OCI-LY7 (cell line): Measurements from ENCODE around the gene MPP4. TPM values are rescaled to one million over a fixed set of nuclear protein-coding genes. Genes with fewer than 3 reads are reported as not detected.

Experiments used
- BruUV-seq: library from RNA; stranded (reverse); fragments of 400-500 nt; replicated peaks from 2 replicates; lab custom pipeline; 2021; lab: Mats Ljungman, UMichigan
- CTCF ChIA-PET: fragments of 300-600 bp; sonication (Branson Sonifier 250); formaldehyde crosslinking; loops from one replicate; lab custom pipeline; 2022; ENCODE audit warnings: antibody characterized with exemption; ENCODE audit not compliant: unreplicated experiment; lab: Charles Lee
- POLR2A ChIA-PET: fragments of 300-600 bp; sonication (Branson Sonifier 250); formaldehyde crosslinking; loops from one replicate; lab custom pipeline; 2022; ENCODE audit warnings: antibody characterized with exemption; lab: Charles Lee
- DNase-seq: peaks from one replicate; pipeline ENCODE4 v3.0.0-alpha.2; 2015; ENCODE audit warnings: low spot score
- H2AFZ ChIP-seq: fragments of 200-600 bp; sonication (generic), shearing (Covaris generic); 2 replicates; pipeline ENCODE4 v1.6.1; 2014; ENCODE audit warnings: mild to moderate bottlenecking, antibody characterized with exemption, low read length, moderate library complexity
- H3K27ac ChIP-seq: fragments of 200-600 bp; sonication (generic); 2 replicates; pipeline ENCODE4 v1.5.1; 2014; ENCODE audit warnings: mixed run types, low read depth, mild to moderate bottlenecking, moderate library complexity, low read length, inconsistent platforms; ENCODE audit not compliant: poor library complexity, severe bottlenecking
- H3K36me3 ChIP-seq: fragments of 200-600 bp; sonication (generic); 2 replicates; pipeline ENCODE4 v1.6.1; 2014; ENCODE audit warnings: mild to moderate bottlenecking, antibody characterized with exemption, low read length, moderate library complexity, mixed read lengths; ENCODE audit not compliant: insufficient read depth
- H3K4me1 ChIP-seq: fragments of 200-600 bp; sonication (generic); 2 replicates; pipeline ENCODE4 v1.5.1; 2014; ENCODE audit warnings: mild to moderate bottlenecking, low read length; ENCODE audit not compliant: insufficient read depth, poor library complexity, severe bottlenecking
- H3K4me2 ChIP-seq: fragments of 200-600 bp; sonication (generic); 2 replicates; pipeline ENCODE4 v1.6.1; 2014; ENCODE audit warnings: mild to moderate bottlenecking, low read length
- H3K4me3 ChIP-seq: fragments of 200-600 bp; sonication (generic); 2 replicates; pipeline ENCODE4 v1.5.1; 2014; ENCODE audit warnings: mild to moderate bottlenecking, low read depth, low read length; ENCODE audit not compliant: poor library complexity, severe bottlenecking
- H3K79me2 ChIP-seq: fragments of 200-600 bp; sonication (generic); 2 replicates; pipeline ENCODE4 v1.6.1; 2016; ENCODE audit warnings: low read depth, mild to moderate bottlenecking, low read length, moderate library complexity, mixed read lengths; ENCODE audit not compliant: insufficient read depth
- H3K9me2 ChIP-seq: fragments of 200-600 bp; sonication (generic); 2 replicates; pipeline ENCODE4 v1.6.1; 2016; ENCODE audit warnings: mild to moderate bottlenecking, low read length, mixed read lengths; ENCODE audit not compliant: insufficient read depth
- H3K9me3 ChIP-seq: fragments of 200-600 bp; sonication (generic); 2 replicates; pipeline ENCODE4 v1.6.1; 2014; ENCODE audit warnings: mild to moderate bottlenecking, mixed run types, low read length, mixed read lengths
- H4K20me1 ChIP-seq: fragments of 200-600 bp; sonication (generic); 2 replicates; pipeline ENCODE4 v1.6.1; 2014; ENCODE audit warnings: mild to moderate bottlenecking, antibody characterized with exemption, low read length, moderate library complexity, mixed read lengths; ENCODE audit not compliant: insufficient read depth
- EZH2phosphoT487 ChIP-seq: fragments of 200-600 bp; sonication (generic); IDR thresholded peaks from 2 replicates; pipeline ENCODE4 v1.6.1; 2018; ENCODE audit warnings: low read depth, borderline replicate concordance, mild to moderate bottlenecking, mixed run types, antibody characterized with exemption, low read length, moderate library complexity, mixed read lengths
- intact Hi-C: fragments of 100-400 bp; cut with micrococcal nuclease; formaldehyde crosslinking; loops from one replicate; pipeline ENCODE4 v1.10.0; 2022; ENCODE audit not compliant: unreplicated experiment
- total RNA-seq, 2 experiments: library from RNA; depleted of rRNA in 1 of 2; stranded (reverse); fragments of >200 nt in 1 of 2; shearing (Covaris generic) in 1 of 2; gene quantifications; 2 replicates each; pipeline ENCODE4 v1.2.3, GENCODE V29; 2014 to 2022
- TF ChIP-seq, protein P1 (sequence below): fragments of 200-600 bp; sonication (generic); conservative IDR thresholded peaks from 2 replicates; pipeline ENCODE4 v1.5.1; 2014; ENCODE audit warnings: mild to moderate bottlenecking, antibody characterized with exemption, low read length, moderate library complexity, mixed read lengths

MPP4 gene
- total RNA-seq, 2 experiments from 2014 or later = not detected

DNA sequence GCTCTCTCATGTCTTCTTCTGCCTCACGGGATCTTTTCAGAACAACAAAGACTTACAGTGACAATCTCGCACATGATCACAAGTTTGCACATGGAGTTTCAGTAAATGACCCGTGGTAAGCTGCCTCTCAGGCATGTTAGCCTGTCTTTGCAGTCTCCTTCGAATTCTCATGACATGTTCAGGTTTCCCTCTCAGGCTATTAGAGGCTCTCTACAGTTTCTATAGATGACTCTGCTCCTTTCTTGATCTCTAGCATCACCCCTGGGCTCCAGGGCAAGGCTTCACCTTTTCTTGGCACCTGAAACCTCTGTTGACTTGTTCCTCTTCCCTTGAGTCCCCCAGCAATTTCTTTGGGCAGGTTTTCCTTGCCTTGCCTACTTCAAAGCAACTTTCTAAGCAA lies 23.0 kb downstream of the MPP4 start:
- H3K4me1 ChIP-seq = no peaks in the 10 kb centered on the region
- H3K4me3 ChIP-seq = no peak overlapping the region
- no peaks in the 10 kb centered on the region for H4K20me1 ChIP-seq
- H3K4me2 ChIP-seq = no peak overlapping the region
- BruUV-seq = no TSS peak
- DNase-seq = no peak
- no peaks in the 10 kb centered on the region for H3K9me2 ChIP-seq
- H3K36me3 ChIP-seq = no peaks in the 10 kb centered on the region
- no peaks in the 10 kb centered on the region for H3K9me3 ChIP-seq
- POLR2A ChIA-PET = no interaction called here
- no peak overlapping the region for H3K27ac ChIP-seq
- H2AFZ ChIP-seq = no peak overlapping the region
- intact Hi-C loops = no loop called here
- TF ChIP-seq, protein P1, sequence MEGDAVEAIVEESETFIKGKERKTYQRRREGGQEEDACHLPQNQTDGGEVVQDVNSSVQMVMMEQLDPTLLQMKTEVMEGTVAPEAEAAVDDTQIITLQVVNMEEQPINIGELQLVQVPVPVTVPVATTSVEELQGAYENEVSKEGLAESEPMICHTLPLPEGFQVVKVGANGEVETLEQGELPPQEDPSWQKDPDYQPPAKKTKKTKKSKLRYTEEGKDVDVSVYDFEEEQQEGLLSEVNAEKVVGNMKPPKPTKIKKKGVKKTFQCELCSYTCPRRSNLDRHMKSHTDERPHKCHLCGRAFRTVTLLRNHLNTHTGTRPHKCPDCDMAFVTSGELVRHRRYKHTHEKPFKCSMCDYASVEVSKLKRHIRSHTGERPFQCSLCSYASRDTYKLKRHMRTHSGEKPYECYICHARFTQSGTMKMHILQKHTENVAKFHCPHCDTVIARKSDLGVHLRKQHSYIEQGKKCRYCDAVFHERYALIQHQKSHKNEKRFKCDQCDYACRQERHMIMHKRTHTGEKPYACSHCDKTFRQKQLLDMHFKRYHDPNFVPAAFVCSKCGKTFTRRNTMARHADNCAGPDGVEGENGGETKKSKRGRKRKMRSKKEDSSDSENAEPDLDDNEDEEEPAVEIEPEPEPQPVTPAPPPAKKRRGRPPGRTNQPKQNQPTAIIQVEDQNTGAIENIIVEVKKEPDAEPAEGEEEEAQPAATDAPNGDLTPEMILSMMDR = no peak
- no peak for TF ChIP-seq EZH2phosphoT487
- no peaks in the 10 kb centered on the region for H3K79me2 ChIP-seq
- CTCF ChIA-PET = no interaction called here

DNA sequence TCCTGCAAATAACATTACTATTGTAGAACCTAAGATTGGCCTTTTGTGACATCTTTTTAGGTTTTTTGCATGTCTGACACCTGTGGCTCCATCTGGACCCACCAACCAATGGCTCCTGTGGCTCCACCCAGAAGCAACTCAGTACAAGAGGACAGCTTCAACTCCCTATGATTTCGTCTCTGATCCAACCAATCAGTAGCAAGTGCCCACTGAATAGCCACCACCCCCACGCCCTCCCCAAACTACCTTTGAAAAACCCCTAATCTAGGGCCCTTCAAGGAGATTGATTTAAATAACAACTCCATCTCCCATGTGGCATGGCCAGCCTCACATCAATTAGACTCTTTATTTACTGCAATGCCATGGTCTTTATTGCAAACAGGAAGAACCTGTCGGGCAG lies 23.6 kb downstream of the MPP4 start:
- TF ChIP-seq, protein P1 = no peak
- no peak for TF ChIP-seq EZH2phosphoT487
- H3K36me3 ChIP-seq = no peaks in the 10 kb centered on the region
- H4K20me1 ChIP-seq = no peaks in the 10 kb centered on the region
- H3K4me3 ChIP-seq = no peak overlapping the region
- H3K4me1 ChIP-seq = no peaks in the 10 kb centered on the region
- BruUV-seq = no TSS peak
- H2AFZ ChIP-seq = no peak overlapping the region
- H3K4me2 ChIP-seq = no peak overlapping the region
- intact Hi-C loops = no loop called here
- DNase-seq = no peak
- no peaks in the 10 kb centered on the region for H3K79me2 ChIP-seq
- no peaks in the 10 kb centered on the region for H3K9me3 ChIP-seq
- H3K9me2 ChIP-seq = no peaks in the 10 kb centered on the region
- H3K27ac ChIP-seq = no peak overlapping the region
- ChIA-PET CTCF (no interaction called here), POLR2A (interaction anchor here (0.5 kb wide), 1 partner anchor 13 kb away, joined by 3 read pairs; no protein-coding TSS in a partner anchor)

DNA sequence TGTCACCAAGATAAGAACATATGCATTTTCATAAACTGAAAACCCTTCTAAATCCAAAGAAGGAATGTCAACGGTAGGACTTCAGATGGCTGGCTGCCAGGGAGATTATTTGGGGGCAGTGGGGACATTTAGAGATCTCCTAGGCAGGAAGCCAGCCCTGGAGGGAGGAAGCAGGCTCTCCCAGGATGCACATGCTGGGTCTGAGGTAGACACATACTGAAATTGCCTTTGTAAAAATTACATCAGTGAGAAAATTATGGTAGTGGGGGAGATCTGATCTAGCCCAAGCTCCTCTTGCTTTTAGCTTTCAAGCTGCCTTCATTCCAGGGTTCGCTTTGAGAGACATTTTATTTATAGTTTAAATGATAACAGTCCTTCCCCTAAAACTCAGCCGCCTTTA lies 24.1 kb downstream of the MPP4 start:
- H3K9me2 ChIP-seq = no peaks in the 10 kb centered on the region
- TF ChIP-seq, protein P1 = no peak
- TF ChIP-seq EZH2phosphoT487 = no peak
- CTCF ChIA-PET = no interaction called here
- no peak overlapping the region for H3K4me2 ChIP-seq
- DNase-seq = no peak
- intact Hi-C loops = no loop called here
- no peaks in the 10 kb centered on the region for H3K9me3 ChIP-seq
- POLR2A ChIA-PET = interaction anchor here (0.5 kb wide), 1 partner anchor 12 kb away, joined by 3 read pairs; no protein-coding TSS in a partner anchor
- H3K36me3 ChIP-seq = no peaks in the 10 kb centered on the region
- no peak overlapping the region for H2AFZ ChIP-seq
- no peaks in the 10 kb centered on the region for H3K79me2 ChIP-seq
- H3K27ac ChIP-seq = no peak overlapping the region
- no peaks in the 10 kb centered on the region for H4K20me1 ChIP-seq
- BruUV-seq = no TSS peak
- no peaks in the 10 kb centered on the region for H3K4me1 ChIP-seq
- no peak overlapping the region for H3K4me3 ChIP-seq
